ENCODE results near the gene CYTIP. TPM values are rescaled to one million over a fixed set of nuclear protein-coding genes. Genes with fewer than 3 reads are reported as not detected.

CYTIP gene
- total RNA-seq, 3 donors from 2014 or later (not counting 1 experiment from before 2014, with no cell fraction given), result 276 to 363 (median 357) TPM

- no peaks in the 10 kb centered on the region for H3K36me3 Mint-ChIP-seq
- Histone ChIP-seq H3K4me1 (ENCODE audit: control insufficient read depth, insufficient read depth, low read length) (peaks cover 21% of the 10 kb centered on the region), H3K4me3 (ENCODE audit: low read length) (no peak overlapping the region), H3K36me3 (ENCODE audit: control insufficient read depth, insufficient read depth, low read length) (no peaks in the 10 kb centered on the region), H3K9me3 (ENCODE audit: control insufficient read depth, insufficient read depth, low read length) (no peaks in the 10 kb centered on the region), H3K27me3 (ENCODE audit: control insufficient read depth, insufficient read depth, low read length) (no peaks in the 10 kb centered on the region), H3K27ac (ENCODE audit: low read length) (no peak overlapping the region)
- intact Hi-C loops (cut with micrococcal nuclease), result no loop called here
- H3K4me1 Mint-ChIP-seq, result peaks cover 7% of the 10 kb centered on the region in 2 donors
- WGBS (ENCODE audit: insufficient coverage), result 97% methylated on average over 3 of the region's 6 CpGs
- H3K27ac Mint-ChIP-seq, result no peak overlapping the region
- H3K27me3 Mint-ChIP-seq (ENCODE audit: low read depth in 2 of 2), result peaks cover 0 to 2% of the 10 kb centered on the region in 2 donors
- ATAC-seq, result no peak
- H3K4me3 Mint-ChIP-seq, result no peak overlapping the region
- TF ChIP-seq, protein P1, sequence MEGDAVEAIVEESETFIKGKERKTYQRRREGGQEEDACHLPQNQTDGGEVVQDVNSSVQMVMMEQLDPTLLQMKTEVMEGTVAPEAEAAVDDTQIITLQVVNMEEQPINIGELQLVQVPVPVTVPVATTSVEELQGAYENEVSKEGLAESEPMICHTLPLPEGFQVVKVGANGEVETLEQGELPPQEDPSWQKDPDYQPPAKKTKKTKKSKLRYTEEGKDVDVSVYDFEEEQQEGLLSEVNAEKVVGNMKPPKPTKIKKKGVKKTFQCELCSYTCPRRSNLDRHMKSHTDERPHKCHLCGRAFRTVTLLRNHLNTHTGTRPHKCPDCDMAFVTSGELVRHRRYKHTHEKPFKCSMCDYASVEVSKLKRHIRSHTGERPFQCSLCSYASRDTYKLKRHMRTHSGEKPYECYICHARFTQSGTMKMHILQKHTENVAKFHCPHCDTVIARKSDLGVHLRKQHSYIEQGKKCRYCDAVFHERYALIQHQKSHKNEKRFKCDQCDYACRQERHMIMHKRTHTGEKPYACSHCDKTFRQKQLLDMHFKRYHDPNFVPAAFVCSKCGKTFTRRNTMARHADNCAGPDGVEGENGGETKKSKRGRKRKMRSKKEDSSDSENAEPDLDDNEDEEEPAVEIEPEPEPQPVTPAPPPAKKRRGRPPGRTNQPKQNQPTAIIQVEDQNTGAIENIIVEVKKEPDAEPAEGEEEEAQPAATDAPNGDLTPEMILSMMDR (IDR thresholded peaks at IDR 0.05), result no peak
- no peaks in the 10 kb centered on the region for H3K9me3 Mint-ChIP-seq
- no peak for DNase-seq
Observed at GRCh38 chr2:157463002-157463401, 19.1 kb upstream of the CYTIP start.

DNA sequence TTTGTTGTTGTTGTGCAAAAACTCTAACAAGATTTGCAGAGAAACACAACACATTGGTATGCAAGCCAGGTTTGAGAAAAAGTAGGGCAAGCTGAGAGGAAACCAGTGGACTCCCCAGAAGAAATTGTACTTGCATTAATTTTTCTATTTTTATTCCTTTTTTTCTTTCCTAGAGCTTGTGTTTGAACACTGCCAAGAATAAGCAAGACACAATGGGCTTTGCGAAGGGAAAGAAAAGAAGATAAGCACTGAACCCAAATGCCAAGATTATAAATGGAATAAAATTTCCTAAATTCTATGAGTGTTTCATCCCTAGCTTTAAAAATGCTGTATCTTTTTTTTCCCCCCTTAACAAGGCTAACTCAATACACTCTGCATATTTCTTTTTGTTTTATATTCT, 17.0 kb upstream of the CYTIP start:
- Mint-ChIP-seq H3K27me3 (ENCODE audit: low read depth in 2 of 2) (peaks cover 0 to 2% of the 10 kb centered on the region in 2 donors), H3K27ac (no peak overlapping the region), H3K4me1 (peaks cover 7% of the 10 kb centered on the region in 2 donors), H3K4me3 (no peak overlapping the region), H3K9me3 (no peaks in the 10 kb centered on the region), H3K36me3 (no peaks in the 10 kb centered on the region)
- intact Hi-C loops (cut with micrococcal nuclease), result no loop called here
- no peak overlapping the region for H3K4me3 ChIP-seq (ENCODE audit: low read length)
- ATAC-seq, result no peak
- no peaks in the 10 kb centered on the region for H3K27me3 ChIP-seq (ENCODE audit: control insufficient read depth, insufficient read depth, low read length)
- no peak for DNase-seq
- TF ChIP-seq, protein P1 (IDR thresholded peaks at IDR 0.05), result no peak
- H3K9me3 ChIP-seq (ENCODE audit: control insufficient read depth, insufficient read depth, low read length), result no peaks in the 10 kb centered on the region
- H3K4me1 ChIP-seq (ENCODE audit: control insufficient read depth, insufficient read depth, low read length), result peaks cover 17% of the 10 kb centered on the region
- H3K36me3 ChIP-seq (ENCODE audit: control insufficient read depth, insufficient read depth, low read length), result no peaks in the 10 kb centered on the region
- no CpG with 5 or more reads among the region's 1 CpG for WGBS (ENCODE audit: insufficient coverage)
- H3K27ac ChIP-seq (ENCODE audit: low read length), result no peak overlapping the region

DNA sequence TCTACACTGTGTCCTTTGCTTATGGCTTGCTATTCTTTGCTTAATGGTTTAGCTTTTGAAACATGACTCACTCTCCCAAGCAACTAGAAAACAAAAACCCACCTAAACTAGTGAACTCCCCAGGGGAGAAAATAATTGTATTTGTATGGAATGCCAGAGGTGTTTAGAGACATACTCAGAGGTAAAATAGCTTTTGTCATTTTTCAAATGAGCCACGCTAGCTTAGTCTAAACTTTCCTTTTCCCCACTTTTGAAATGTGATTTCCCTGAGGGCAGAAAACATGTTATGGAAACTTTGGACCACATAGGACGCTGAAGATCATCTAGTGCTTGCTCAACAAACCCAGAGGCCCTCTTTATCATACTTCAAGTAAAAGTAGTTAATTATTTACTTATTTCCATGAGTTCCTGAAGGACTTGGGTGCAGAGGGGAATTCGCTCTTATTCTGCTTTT, 16.5 kb upstream of the CYTIP start:
- H3K4me1 Mint-ChIP-seq, result peaks cover 7% of the 10 kb centered on the region in 2 donors
- intact Hi-C loops (cut with micrococcal nuclease), result no loop called here
- H3K4me3 Mint-ChIP-seq, result no peak overlapping the region
- H3K27ac ChIP-seq (ENCODE audit: low read length), result no peak overlapping the region
- H3K36me3 Mint-ChIP-seq, result no peaks in the 10 kb centered on the region
- TF ChIP-seq, protein P1 (IDR thresholded peaks at IDR 0.05), result no peak
- H3K36me3 ChIP-seq (ENCODE audit: control insufficient read depth, insufficient read depth, low read length), result no peaks in the 10 kb centered on the region
- DNase-seq (no peak), ATAC-seq (no peak)
- H3K27me3 Mint-ChIP-seq (ENCODE audit: low read depth in 2 of 2), result peaks cover 2 to 3% of the 10 kb centered on the region in 2 donors
- H3K4me1 ChIP-seq (ENCODE audit: control insufficient read depth, insufficient read depth, low read length), result peaks cover 17% of the 10 kb centered on the region
- H3K9me3 ChIP-seq (ENCODE audit: control insufficient read depth, insufficient read depth, low read length), result no peaks in the 10 kb centered on the region
- H3K9me3 Mint-ChIP-seq, result no peaks in the 10 kb centered on the region
- H3K4me3 ChIP-seq (ENCODE audit: low read length), result no peak overlapping the region
- 80% methylated on average over 2 of the region's 3 CpGs for WGBS (ENCODE audit: insufficient coverage)
- H3K27ac Mint-ChIP-seq, result no peak overlapping the region
- H3K27me3 ChIP-seq (ENCODE audit: control insufficient read depth, insufficient read depth, low read length), result no peaks in the 10 kb centered on the region

DNA sequence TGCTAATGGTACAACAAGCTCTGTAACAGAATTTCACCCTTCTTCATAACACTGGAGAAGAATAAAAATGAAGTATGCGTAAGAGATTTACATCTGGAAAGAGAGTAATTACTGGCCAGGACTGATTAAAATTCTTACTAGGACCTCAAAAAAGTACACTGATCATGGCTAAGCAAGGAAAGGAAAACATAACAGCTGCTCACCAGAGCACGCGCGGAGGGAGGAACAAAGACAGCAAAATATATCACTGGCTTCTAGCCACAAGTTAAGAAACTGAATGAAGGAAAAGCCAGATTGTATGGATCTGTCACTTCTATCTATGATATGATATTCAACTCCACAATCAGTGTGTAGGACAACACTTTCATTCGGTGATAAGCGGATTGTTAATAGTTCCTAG, 15.6 kb upstream of the CYTIP start:
- Mint-ChIP-seq H3K9me3 (no peaks in the 10 kb centered on the region), H3K27me3 (ENCODE audit: low read depth in 2 of 2) (peaks cover 2 to 7% of the 10 kb centered on the region in 2 donors), H3K36me3 (no peaks in the 10 kb centered on the region), H3K27ac (no peak overlapping the region), H3K4me3 (no peak overlapping the region), H3K4me1 (peaks cover 5% of the 10 kb centered on the region in 2 donors)
- TF ChIP-seq, protein P1 (IDR thresholded peaks at IDR 0.05), result no peak
- H3K27ac ChIP-seq (ENCODE audit: low read length), result no peak overlapping the region
- H3K36me3 ChIP-seq (ENCODE audit: control insufficient read depth, insufficient read depth, low read length), result no peaks in the 10 kb centered on the region
- ATAC-seq, result no peak
- DNase-seq, result no peak
- no peaks in the 10 kb centered on the region for H3K9me3 ChIP-seq (ENCODE audit: control insufficient read depth, insufficient read depth, low read length)
- H3K4me1 ChIP-seq (ENCODE audit: control insufficient read depth, insufficient read depth, low read length), result peaks cover 17% of the 10 kb centered on the region
- WGBS (ENCODE audit: insufficient coverage), result 71% methylated on average over 4 of the region's 6 CpGs
- no peak overlapping the region for H3K4me3 ChIP-seq (ENCODE audit: low read length)
- H3K27me3 ChIP-seq (ENCODE audit: control insufficient read depth, insufficient read depth, low read length), result no peaks in the 10 kb centered on the region
- intact Hi-C loops (cut with micrococcal nuclease), result no loop called here

All from natural killer cell (primary cell).